Subcutaneous adipose tissue (tissue), 4 donors: Measurements from ENCODE around the gene ZDHHC19. TPM values are rescaled to one million over a fixed set of nuclear protein-coding genes. Genes with fewer than 3 reads are reported as not detected.

Experiments used
- total RNA-seq, 4 donors: library from RNA; depleted of rRNA; stranded (reverse); fragments of >200 nt; gene quantifications; one replicate each; pipeline ENCODE4 v1.1.0, GENCODE V29; 2016
- TF ChIP-seq, protein P1 (sequence below): fragments of 450-650 bp; IDR thresholded peaks from one replicate; pipeline ENCODE4 v1.5.1; 2016; ENCODE audit warnings: low read depth, mild to moderate bottlenecking, control low read depth, antibody characterized with exemption, moderate library complexity

The ZDHHC19 gene
- total RNA-seq, 4 donors from 2014 or later, result not detected

DNA sequence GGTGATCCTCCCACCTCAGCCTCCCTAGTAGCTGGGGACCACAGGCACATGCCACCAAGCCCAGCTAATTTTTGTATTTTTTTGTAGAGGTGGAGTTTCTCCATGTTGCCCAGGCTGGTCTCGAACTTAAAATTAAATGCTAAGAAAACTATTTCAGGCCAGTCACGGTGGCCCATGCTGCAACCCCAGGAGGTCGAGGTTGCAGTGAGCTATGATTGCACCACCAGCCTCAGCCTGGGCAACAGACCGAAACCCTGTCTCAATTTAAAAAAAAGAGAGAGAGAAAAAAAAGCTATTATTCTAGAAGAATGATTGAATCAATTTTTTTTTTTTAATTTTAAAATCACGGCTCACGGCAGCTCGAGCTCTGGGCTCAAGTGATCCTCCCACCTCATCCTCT is 9.8 kb upstream of the ZDHHC19 start:
- TF ChIP-seq, protein P1, sequence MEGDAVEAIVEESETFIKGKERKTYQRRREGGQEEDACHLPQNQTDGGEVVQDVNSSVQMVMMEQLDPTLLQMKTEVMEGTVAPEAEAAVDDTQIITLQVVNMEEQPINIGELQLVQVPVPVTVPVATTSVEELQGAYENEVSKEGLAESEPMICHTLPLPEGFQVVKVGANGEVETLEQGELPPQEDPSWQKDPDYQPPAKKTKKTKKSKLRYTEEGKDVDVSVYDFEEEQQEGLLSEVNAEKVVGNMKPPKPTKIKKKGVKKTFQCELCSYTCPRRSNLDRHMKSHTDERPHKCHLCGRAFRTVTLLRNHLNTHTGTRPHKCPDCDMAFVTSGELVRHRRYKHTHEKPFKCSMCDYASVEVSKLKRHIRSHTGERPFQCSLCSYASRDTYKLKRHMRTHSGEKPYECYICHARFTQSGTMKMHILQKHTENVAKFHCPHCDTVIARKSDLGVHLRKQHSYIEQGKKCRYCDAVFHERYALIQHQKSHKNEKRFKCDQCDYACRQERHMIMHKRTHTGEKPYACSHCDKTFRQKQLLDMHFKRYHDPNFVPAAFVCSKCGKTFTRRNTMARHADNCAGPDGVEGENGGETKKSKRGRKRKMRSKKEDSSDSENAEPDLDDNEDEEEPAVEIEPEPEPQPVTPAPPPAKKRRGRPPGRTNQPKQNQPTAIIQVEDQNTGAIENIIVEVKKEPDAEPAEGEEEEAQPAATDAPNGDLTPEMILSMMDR, result no peak

DNA sequence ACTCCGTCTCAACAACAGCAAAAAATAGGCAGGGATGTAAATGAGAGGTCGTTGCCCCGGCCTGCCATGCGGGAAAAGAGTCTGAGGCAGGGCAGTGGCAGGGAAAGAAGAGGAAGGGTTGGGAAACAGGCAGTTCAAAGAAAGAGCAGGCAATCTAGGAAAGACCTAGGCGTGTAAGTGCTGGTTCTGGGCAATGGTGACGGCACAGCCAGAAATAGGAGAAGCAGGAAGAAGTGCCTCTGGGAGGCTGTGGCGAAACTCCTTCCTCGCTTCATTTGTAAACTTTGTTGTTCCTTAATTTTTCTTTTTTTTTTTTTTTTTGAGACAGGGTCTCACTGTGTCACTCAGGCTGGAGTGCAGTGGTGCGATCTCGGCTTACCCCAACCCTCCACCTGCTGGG is 9.4 kb upstream of the ZDHHC19 start:
- TF ChIP-seq, protein P1, result no peak

DNA sequence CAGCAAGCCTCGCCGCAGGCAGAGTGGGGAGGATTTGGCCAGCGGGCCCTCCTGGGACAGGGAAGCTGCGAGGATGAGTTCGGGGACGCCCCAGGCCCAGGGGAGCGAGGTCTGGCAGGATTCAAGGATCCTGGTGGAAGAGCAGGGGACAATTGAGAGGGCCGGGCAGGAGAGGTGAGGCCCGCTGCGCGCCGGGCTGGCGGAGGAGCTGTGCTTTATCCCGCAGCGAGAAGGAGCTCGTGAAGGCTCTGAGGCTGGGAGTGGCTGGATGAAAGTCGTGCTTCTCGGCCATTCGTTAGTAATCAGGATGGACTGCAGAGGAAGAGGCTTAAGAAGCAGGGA is 8.7 kb upstream of the ZDHHC19 start:
- TF ChIP-seq, protein P1, result no peak

DNA sequence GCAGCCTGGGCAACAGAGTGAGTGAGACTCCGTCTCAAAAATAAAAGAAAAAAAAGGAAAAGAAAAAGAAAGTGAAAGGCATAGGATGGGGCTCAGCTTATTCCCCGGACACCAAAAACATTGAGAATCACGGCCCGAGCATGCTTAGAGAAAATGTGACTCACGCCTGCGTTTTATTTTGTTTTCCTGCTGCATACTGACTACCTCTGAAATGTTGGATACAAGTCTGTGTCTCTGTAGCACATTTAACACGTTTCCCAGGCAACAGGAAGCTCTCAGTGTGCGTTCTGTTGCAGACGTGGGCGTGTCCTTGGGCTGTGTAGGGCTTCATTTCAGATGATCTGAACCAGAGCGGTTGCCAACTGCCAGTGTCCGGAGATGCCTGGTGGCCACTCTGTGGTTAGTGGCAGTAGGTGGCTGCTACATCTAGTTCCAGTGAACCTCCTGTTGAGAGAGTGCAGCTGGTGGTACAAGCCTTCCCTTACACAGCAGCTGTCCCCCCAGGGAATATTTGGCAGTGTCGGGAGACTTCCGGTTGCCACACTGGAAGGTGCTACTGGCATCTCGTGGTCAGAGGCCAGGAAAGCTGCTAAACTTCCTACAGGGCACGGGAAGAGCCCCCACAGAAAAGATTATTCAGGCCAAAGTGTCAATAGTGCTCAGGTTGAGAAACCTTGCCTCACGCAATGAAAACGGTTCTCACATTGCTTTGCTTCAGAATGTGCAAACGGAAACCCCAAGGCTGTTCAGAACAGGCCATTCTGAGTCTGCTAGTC is 8.2 kb upstream of the ZDHHC19 start:
- TF ChIP-seq, protein P1, result no peak

DNA sequence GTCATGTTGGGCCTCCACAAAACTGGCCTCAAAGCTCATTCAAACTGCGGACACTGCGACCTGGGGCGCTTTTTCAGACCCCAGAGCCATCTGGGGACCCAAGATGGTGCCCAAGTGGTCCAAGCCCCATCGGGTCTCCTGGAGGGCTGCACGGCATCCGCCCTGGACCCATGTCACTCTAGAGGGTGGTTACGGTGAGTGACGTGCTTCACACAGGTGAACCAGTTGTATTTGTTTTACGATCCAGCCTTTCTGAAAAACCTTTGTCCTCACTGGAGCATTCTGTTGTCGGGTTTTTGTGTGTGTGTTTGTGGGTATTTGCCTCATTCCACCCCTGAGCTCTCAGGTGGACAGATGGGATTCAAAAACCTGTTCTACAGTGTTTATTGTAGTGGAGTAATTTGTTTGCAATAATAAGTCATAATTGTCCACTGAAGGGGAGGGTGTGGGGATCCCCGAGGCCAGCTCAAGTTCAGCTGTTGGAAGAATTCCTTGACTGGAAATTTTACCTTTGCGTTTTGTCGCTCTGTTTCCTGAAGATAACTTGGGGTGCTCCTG is 7.0 kb upstream of the ZDHHC19 start:
- TF ChIP-seq, protein P1, result no peak

DNA sequence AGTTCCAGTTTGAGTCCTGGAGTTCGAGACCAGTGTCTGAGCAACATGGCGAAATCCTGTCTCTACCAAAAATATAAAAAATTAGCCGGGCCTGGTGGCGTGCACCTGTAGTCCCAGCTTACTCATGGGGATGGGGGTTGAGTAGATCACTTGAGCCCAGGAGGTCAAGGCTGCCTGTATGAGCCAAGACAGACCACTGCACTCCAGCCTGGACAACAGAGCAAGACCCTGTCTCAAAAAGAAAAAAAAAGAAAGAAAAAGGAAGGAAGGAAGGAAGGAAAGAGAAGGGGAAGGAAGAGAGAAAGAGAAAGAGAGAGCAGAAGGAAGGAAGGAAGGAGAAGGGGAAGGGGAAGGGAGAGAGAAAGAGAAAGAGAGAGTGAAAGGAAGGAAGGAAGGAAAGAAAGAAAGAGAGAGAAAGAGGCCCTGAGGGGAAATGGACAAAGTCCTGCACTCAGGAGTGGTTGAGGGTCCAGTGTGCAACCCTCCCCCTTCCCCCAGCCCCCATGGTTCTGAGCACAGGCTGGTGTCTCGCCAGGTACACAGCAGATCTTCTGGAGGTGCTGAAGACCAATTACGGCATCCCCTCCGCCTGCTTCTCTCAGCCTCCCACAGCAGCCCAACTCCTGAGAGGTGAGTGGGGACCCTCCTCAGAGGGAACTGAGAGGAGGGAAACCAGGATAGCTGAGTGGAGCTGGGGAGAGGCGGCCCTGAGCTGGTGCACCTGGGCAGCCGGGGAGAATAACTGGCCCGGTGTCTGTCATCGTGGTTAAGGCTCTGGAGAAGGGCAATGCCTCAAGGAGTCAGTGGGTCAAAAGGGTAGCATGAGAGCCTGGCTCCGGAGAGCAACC is 6.3 kb upstream of the ZDHHC19 start:
- TF ChIP-seq, protein P1, result no peak

DNA sequence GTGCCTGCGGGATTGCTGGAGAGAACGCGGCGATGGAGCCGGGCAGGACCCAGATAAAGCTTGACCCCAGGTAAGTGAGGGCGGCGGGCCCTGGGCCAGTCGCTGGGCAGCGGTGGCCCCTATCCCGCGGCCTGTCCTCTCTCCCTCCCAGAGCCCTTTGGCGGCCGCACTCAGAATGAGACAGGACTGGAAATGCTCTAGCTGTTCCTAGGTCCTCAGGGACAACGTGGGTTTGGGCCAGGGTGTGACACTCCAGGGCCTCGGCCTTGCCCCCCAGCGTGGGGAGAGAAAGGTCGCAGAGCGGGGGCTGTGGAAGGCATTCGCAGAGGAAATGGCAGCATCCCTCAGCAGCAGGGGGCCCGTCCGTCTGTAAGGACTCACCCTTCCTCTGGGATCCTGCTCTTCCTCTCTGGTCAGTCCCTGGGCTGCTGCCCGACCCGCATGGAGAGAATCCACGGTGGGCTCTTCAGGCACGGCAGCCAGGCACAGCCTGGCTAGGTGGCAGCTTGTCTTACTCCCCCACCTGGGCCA is 5.5 kb upstream of the ZDHHC19 start:
- TF ChIP-seq, protein P1, result no peak
